ENCODE results near the gene SKOR2.

GRCh38 chr18:47263430-47264307, 12.2 kb upstream of the SKOR2 start:
- TF ChIP-seq POLR2AphosphoS5 (IDR thresholded peaks at IDR 0.05; ENCODE audit: low read depth) (no peak), CTCF (IDR thresholded peaks at IDR 0.05; ENCODE audit: insufficient read depth, low read length) (no peak), REST (IDR thresholded peaks at IDR 0.05; ENCODE audit: insufficient replicate concordance, low read depth) (no peak), GABPA (IDR thresholded peaks at IDR 0.05; ENCODE audit: low read depth) (no peak), SPI1 (IDR thresholded peaks at IDR 0.05; ENCODE audit: borderline replicate concordance, low read depth) (no peak)

Measured in HL-60 (cell line).